UCSD-AML1 (cell line): Measurements from ENCODE around the gene KCNK10.

Experiments
- DNase-seq: peaks from one replicate; lab custom pipeline; 2025; ENCODE audit not compliant: unreplicated experiment; lab: John Stamatoyannopoulos, UW

Gene KCNK10

DNA sequence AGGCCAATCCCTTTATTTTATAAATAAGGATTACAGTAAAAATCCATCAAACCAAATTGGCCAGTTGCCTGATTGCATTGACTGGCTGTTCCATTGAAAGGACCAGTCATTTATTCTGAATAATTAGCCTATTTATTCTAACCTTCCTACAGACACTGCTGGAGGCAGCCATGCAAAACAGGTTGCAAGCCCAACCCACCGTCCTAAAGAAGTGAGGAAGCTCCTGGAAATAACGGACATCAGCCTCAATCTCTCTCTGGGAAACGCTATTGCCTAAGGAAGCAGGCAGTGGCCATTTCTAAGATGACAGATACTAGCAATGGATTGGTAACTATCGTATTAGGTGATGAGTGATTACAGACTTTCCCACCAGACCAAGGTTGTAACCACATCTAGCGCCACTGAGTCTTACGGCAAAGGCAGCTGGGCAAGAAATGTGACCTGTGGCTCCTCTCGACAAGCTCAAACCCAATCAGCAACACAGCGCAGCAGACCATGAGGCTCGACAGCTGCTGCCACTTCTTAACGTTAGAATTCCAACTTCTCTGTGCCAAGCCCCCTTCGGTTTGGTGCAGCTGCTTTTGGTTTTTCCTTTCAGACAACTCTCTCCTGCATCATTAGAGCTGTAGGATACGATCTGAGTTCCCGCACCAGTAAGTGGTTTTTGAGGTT, 134.2 kb downstream of the KCNK10 start:
- no peak for DNase-seq

DNA sequence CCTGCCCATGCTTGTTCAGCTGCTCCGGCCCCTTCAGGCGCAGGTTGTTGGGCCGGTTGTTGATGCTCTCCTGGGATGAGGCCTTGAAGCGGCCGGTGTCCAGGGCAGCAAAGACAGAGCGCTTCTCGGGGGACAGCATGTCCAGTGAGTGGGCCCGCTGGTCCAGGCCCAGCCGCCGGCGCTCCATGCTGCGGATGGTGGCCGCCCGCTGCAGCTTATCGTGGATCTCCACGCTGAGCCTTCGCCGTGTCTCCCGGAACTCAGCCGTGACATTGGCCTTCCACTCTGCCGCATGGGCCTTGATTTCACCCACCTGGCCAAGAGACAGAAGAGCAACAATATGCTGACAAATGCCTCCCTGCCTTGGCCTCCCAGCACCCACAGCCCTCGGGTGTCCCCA, 137.2 kb downstream of the KCNK10 start:
- no peak for DNase-seq

DNA sequence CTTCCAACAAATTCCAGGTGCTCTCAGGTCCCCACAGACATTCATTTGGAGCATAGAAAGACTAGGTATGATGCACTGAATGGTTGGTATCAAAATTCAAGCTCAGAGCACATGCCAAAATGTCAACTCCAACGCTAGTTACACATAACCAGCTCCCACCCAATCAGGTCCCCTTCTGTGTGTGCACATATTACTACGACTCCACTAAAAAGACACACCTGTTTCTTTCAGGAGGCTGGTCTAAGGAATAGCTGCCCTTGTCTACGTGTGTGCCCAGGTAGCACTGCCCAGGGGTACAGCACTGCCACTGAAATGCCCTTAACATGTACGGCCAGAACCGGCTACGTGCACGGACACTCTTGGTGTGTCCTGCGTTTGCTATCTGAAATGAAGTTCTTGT, 138.1 kb downstream of the KCNK10 start:
- DNase-seq, result no peak

DNA sequence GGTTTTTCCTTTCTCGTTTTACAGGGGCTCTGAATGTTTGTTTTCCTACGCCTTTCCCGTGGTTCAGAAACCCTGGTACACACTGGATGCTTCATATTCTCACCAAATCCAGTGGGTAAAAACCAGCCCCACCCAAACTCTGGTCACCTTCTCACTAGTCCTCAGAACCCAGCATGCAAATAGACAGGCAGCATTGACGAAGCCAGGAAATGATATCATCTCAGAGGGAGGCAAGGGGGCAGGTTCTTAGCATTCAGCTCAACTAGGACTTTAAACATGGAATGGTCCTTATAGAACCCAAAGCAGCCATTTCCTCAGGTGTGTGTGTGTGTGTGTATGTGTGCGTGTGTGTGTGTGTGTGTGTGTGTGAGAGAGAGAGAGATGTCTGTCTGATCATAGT, 142.0 kb downstream of the KCNK10 start:
- no peak for DNase-seq

DNA sequence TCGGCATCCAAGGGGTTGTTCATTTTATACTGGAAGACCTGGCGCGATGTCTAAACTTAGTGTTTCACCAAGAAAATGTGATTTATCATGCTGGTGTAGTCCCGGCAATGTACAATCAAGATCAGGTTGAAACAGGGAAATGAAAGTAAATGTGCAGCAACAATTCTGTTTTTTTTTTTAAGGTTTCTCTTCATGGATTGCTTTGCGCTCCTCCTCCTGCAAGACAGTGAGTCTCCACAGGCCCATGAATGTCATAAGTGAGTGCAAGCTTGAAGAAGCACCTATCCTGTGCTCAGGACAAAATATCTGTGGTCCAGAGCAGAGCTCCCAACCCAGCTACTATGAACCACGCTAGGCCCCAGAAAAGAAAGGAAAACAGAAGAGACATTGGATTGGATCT, 143.4 kb downstream of the KCNK10 start:
- no peak for DNase-seq

DNA sequence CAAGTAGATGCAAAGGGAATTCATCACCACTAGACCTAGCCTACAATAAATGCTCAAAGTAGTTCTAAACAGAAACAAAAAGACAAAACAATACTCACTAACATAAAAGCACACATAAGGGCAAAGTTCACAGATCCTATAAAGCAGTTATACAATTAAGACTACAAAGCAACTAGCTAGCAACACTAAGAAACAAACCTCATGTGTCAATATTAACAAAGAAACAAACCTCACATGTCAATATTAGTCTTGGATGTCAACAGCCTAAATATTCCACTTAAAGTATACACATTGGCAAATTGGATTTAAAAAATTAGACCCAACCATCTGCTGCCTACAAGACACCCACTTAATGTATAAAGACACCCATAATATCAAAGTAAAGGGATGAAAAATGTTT, 152.7 kb downstream of the KCNK10 start:
- DNase-seq, result no peak

DNA sequence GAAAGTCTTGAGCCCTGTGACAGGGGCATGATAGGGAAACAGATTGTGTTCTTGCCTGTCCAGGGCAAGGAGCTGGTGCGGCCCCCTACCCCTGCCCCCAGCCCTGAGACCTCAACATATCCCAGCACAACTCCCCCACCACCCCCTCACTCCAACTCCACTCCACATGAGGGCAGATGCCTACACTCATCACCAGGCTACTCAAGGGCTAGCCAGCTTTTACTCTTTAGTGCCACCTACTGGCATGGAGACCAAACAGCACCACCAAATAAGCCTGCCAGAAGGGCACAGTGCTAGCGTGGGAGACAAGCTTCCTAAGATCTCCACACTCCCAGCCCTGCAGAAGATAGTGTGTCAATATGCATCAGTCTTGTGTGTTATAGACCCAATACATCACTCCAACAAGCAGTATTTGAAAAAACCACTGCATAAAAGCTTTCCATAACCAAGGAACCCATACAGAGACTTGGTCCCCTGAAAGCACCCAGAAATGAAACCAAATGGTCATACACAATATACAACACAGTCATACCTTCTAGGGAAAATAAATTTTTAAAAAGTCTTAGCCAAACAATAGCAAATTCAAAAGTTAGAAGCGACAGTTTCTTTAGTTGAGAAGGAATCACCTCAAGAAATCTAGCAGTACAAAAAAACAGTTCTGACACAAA, 154.4 kb downstream of the KCNK10 start:
- peak; percentile 13 for DNase-seq

DNA sequence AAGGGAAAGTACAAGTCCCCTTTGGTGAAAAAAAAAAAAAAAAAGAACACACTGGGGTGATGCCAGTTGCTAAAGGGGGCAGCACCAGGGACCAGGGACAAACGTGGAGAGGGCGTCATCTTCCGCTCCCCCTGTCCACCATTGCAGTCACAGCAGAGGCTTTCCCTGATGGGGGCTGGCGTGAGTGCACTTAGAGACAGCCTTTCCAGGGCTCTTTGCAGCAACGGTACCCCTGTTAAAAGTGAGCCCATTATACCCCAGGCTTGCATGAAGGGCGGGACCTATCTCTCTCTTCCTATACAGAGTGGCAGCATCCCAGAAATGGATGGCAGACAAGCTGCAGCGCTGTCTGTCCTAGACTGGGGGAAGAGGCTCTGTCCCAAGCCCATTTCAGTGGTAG, 155.0 kb downstream of the KCNK10 start:
- DNase-seq, result no peak

DNA sequence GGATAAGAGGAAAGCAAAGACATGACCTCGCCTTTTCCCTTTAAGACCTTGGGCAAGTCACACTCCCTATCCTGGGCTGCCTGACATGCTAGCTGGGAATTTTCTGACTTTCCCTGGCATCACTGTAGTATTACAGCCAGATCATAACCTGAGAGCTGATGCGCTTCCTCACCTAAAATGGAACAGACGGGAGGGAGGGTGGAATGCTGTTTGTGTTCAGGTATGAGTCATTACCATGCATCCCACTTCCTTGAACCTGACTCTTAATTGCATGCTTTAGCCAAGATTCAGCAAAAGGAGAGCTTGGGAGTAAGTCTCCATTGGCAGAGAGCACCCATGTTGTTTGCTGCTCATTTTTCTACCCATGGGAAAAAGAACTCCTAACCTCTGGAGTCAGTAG, 156.5 kb downstream of the KCNK10 start:
- DNase-seq, result no peak

DNA sequence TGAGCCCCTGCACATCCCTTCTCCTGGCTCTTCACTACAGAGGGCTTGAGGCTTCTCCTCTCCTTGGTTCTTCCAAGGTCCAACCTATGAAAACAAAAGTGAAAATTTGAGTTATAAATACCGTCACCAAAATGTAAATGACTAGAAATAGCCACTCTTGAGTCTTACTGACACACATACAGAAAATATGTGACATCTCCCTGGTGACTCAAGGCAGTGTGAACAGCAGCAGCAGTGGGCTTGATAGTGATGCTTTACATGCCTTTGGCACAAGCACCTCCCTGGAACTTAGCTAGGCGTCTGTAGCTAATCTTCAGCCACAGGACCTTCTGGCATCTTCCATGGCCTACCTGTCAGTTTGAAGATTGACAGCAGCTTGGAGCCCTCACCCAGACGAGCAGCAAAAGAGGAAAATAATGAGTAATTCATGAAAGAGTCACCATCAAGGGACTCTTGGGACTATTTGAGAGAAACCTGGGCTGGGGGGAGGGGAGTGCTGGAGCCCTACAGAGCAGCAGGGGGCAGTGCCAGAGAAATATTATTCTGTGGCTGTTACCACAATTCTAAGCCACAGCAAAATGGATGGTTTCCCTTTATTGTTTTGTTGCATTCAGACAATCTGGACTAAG, 158.0 kb downstream of the KCNK10 start:
- no peak for DNase-seq

DNA sequence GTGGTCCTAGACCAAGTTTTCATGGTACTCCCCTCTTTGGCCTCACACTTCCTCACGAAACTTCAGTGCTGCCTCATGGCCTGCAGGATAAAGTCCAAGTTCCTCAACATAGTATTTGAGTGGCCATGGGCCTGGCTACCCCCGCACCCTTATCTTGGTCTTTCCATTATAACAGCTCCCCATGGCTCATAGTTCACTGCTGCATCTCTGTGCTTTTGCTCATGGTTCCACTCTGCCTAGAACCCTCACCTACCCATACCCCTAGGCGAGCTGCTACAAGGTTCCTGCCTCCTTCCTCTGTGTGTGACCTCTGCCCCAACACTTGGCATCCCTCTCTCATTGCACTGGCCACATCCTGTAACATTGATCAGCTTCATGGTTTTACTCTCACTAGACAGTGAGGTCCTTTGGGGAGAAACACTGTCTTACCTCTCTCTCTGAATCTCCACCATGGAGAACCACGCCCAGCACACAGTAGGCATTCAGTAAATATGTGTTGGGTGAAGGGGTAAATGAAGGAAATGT, 159.3 kb downstream of the KCNK10 start:
- no peak for DNase-seq

DNA sequence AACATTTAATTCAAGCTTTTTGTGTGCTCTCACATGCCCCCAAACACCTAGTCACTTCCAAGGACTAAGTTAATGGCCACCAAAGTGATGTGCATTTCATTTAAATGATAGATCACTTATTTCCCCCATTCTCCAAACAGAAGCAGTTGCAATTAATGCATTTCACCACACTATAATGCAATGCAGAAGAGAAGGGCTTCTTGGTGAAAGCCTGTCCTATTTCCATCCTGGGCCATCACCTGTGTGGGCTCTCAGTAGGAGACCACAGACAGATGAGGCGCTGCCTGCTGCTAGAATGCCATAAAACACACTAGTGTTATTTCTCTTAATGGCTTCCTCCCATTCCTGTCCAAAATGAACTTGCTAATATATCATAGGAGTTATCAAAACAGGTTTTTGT, 166.9 kb downstream of the KCNK10 start:
- DNase-seq, result no peak

DNA sequence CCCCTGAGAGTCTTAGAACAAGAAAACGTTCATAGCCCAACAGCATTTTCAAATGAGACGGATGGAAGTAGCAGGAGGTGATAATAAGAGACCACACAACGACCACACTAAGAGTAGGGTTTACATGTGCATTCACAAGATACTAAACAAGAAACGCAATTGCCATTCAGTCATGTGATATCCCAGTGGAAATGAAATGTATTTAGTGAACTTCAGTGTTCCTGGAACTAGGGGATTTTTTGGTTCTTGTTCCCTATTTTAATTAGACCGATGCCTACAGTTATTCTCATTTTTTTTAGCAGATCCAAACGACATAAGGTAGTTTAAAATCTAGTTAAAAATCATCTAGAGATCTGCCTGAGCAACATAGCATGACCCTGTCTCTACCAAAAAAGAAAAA, 168.1 kb downstream of the KCNK10 start:
- no peak for DNase-seq

DNA sequence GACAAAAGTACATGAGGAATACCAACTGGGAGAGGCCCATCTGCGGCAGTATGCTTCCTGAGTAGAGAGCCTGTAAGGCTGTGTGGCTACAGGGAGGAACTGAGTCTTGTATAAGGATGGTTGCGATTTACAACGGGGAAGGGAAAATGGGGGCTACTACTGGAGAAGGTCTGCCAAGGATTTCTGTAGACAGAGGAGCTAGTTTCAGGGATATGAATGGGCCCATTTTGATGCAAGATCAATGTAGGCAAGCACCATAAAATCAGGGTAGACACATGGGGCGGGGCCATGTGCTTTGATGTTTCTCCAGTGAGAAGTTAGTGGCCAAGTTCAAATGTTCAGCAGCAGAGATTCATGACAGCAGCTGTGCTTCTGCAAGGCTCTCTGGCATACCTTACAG, 168.7 kb downstream of the KCNK10 start:
- DNase-seq, result no peak

DNA sequence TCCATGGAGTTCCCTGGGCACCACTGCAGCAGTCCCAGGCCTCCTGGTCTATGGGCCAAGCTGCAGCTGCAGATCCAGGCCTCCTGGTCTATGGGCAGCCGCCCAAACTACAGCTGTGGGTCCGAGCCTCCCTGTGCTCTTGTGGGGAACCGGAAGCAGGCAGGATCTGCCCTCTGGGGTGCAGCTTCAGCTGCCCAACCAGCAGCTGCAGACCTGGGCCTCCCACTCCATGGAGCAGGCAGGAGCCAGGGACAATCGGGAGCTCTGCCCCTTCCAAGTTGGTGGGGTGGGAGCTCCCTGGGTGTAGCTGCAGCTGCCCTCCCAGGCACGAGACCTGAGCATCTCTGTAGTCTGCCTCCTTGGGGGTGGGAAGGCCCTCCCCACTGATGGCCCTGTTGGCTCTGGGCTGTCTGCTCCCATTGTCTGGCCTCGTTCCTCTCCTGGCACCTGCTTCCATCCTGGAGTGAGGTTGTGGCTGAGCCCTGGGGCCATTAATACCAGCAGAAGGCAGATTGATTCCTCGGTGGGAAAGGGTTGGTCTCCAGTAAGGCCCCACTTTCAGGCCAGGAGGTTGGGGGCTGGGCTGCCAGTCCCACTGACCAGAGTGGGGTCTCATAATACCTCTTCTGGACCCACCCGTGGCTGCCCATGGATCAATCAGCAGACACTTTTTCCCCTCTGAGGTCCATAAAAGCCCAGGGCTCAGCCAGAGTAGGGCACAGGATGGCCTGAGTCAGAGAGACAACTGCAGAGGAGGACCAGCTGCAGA, 176.0 kb downstream of the KCNK10 start:
- no peak for DNase-seq

DNA sequence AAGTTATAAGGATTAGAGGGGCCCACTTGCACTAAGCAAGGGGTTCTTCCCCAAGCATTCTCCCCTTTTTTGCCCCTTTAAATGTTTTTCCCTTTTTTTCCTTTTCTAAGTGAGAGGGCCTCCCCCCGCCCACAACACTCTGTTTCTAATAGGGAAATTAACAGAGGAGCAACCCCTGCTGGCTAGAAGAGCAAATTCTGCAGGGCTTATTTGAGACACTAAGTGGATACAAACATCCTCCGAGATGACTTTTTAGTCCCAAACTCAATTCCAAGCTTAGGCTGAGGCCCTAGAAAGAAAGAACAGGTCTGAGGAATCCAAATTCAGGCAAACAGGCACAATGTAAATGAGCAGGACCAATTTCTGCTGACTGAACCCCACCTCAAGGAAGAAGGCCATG, 179.3 kb downstream of the KCNK10 start:
- DNase-seq, result no peak

DNA sequence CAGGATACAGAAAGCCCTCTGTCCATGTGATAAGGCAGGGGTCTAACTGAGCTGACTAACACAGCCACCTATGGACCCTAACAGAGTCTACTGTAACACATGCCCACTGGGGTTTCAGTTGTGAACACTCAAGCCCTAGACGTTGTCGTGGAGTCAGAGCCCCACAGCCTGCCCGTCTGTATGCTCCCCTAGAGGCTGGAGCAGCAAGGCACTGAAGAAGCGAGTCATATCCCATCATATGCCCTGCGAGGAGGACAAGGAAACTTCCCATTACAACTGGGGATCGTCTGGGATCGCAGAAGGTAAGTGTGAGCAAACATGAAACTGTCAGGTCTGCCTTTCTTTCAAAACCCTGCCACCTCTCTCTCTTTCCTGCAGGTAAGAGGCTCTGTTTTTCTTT, 180.1 kb downstream of the KCNK10 start:
- no peak for DNase-seq

DNA sequence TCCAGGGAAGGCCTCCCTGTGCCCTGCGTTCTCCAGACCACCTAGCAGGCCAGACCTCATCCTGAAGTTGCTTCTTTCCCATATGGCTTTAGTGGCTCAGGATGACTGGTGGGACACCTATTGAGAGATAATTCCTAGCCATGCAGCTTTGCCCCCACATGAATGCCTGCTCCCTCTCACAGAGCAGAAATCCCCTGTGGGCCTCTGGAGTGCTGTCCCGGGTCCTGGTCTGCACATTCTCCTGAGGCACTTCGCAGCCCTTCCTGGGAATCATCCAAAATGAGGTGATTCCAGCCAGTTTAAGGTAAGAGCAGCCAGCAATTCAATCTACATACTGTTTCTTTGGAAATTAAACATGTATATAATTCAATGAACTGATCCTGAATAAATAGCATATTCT, 182.2 kb downstream of the KCNK10 start:
- no peak for DNase-seq

DNA sequence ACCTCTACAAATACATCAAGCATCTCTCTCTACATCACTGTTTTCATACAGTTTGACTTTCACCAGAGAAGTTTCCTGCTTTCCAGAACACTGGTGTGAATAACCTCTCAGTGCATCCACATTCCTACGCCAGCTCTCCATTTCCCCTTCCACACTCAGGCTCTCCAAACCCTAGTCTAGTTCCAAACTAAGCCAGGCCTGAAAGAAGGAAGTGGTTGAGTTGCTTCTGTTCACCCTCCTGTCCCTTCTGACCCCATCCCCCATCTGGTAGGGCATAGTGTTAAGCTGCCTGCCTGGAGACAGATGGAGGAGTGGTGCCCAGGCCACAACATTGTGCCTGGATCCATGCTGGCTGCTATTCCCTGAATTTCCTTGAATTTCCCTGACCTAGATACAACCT, 185.7 kb downstream of the KCNK10 start:
- DNase-seq, result no peak
